NT2/D1 (cell line): Measurements from ENCODE around the gene MTTP.

ENCODE experiments used
- SUZ12 ChIP-seq: IDR thresholded peaks from 2 replicates; pipeline ENCODE4 v1.6.1; 2011; ENCODE audit not compliant: insufficient read length, insufficient read depth; ENCODE audit errors: extremely low read depth
- ZNF274 ChIP-seq: IDR thresholded peaks from 2 replicates; pipeline ENCODE4 v1.6.1; 2011; ENCODE audit warnings: mild to moderate bottlenecking, low read depth, low read length

DNA sequence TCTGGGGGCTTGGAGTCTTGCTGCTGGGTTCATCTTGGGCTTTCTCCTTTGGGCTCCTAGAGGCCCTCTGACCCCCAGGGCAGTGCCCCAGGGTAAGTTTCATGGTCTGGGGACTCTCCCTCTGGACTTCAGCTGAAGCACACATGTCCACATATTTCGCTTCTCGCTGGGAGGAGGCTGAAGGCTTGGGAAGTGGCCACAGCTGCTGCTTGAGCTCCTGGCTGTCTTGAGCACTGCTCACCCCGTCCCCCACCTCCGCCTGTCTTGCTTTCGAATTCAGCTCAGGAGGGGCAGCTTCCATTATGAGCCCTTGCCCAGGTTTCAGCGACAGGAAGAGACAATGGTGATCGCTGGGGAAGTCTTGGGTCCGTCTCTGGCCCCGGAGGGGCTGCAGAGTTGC, 79.3 kb downstream of the MTTP start:
- no peak for TF ChIP-seq SUZ12
- TF ChIP-seq ZNF274, result no peak
